HG03135 (cell line): ENCODE data around the gene CTAGE8.
"Not testable (repeated sequence)": the region's sequence is repeated elsewhere in the genome, so short reads cannot be mapped to it uniquely, and the experiment has no call there.

Source experiments
- ATAC-seq: cut with Tn5 transposase; IDR thresholded peaks from one replicate; pipeline ENCODE4 v1.9.1; 2021; ENCODE audit warnings: mild to moderate bottlenecking, moderate library complexity; ENCODE audit not compliant: unreplicated experiment

The CTAGE8 gene

GRCh38 chr7:144269188-144269587 is at the start of gene CTAGE8:
Gene CTAGE8 (minus strand): TSS chr7:144269288. CDS start chr7:144269250, 38 bp downstream.
- ATAC-seq, result not testable (repeated sequence)

- ATAC-seq, result not testable (repeated sequence)
Measured at GRCh38 chr7:144317537-144317936, 48.4 kb upstream of the CTAGE8 start.

GRCh38 chr7:144311872-144312469 is 42.9 kb upstream of the CTAGE8 start, which contains the start of gene OR2A1:
Gene OR2A1 (plus strand): TSS chr7:144312419. CDS start chr7:144318125, 5,706 bp downstream.
- not testable (repeated sequence) for ATAC-seq

GRCh38 chr7:144311218-144311617 is 42.1 kb upstream of the CTAGE8 start:
- not testable (repeated sequence) for ATAC-seq

GRCh38 chr7:144309702-144310101 is 40.6 kb upstream of the CTAGE8 start:
- ATAC-seq, result not testable (repeated sequence)

GRCh38 chr7:144305156-144305555 is 36.1 kb upstream of the CTAGE8 start:
- ATAC-seq, result not testable (repeated sequence)

GRCh38 chr7:144303607-144304006 is 34.5 kb upstream of the CTAGE8 start:
- not testable (repeated sequence) for ATAC-seq

GRCh38 chr7:144302578-144303303 is 33.7 kb upstream of the CTAGE8 start:
- not testable (repeated sequence) for ATAC-seq

- ATAC-seq, result peak; percentile 73
Measured at GRCh38 chr7:144293794-144294499, 24.9 kb upstream of the CTAGE8 start.

- ATAC-seq, result not testable (repeated sequence)
Measured at GRCh38 chr7:144292384-144293161, 23.5 kb upstream of the CTAGE8 start.

GRCh38 chr7:144291607-144292006 is 22.5 kb upstream of the CTAGE8 start:
- ATAC-seq, result not testable (repeated sequence)

- ATAC-seq, result not testable (repeated sequence)
Measured at GRCh38 chr7:144287171-144287784, 18.2 kb upstream of the CTAGE8 start.

- ATAC-seq, result not testable (repeated sequence)
Measured at GRCh38 chr7:144283716-144284115, 14.6 kb upstream of the CTAGE8 start.

- not testable (repeated sequence) for ATAC-seq
Measured at GRCh38 chr7:144282490-144282889, 13.4 kb upstream of the CTAGE8 start.

- not testable (repeated sequence) for ATAC-seq
Measured at GRCh38 chr7:144281981-144282380, 12.9 kb upstream of the CTAGE8 start.

GRCh38 chr7:144280010-144280409 is 10.9 kb upstream of the CTAGE8 start:
- ATAC-seq, result not testable (repeated sequence)

GRCh38 chr7:144275281-144275680 is 6.2 kb upstream of the CTAGE8 start:
- ATAC-seq, result not testable (repeated sequence)

- ATAC-seq, result not testable (repeated sequence)
Measured at GRCh38 chr7:144264692-144265091, 4.4 kb downstream of the CTAGE8 start, which contains the start of gene OR2A7. Gene OR2A7 (minus strand): TSS chr7:144264792. CDS start chr7:144259628, 5,164 bp downstream.

- ATAC-seq, result not testable (repeated sequence)
Measured at GRCh38 chr7:144262128-144262527, 7.0 kb downstream of the CTAGE8 start.

- not testable (repeated sequence) for ATAC-seq
Measured at GRCh38 chr7:144259067-144259466, 10.0 kb downstream of the CTAGE8 start.
